Dendritic cell treated with granulocyte-macrophage colony-stimulating factor and Interleukin-4, amounts not matched to agents 40 ng/mL and 50 ng/mL, for 4 days (primary cell): Measurements from ENCODE around the gene STRAP.
"Not testable (repeated sequence)": the region's sequence is repeated elsewhere in the genome, so short reads cannot be mapped to it uniquely, and the experiment has no call there.

Experiments used
- H3K27ac Mint-ChIP-seq: one replicate; pipeline ENCODE4 v1.8.0; 2022; ENCODE audit warnings: mild to moderate bottlenecking, mixed read lengths
- H3K27me3 Mint-ChIP-seq: one replicate; pipeline ENCODE4 v1.8.0; 2022; ENCODE audit warnings: mild to moderate bottlenecking, mixed read lengths
- H3K36me3 Mint-ChIP-seq: one replicate; pipeline ENCODE4 v1.8.0; 2022; ENCODE audit warnings: low read depth, mixed read lengths
- H3K4me1 Mint-ChIP-seq: one replicate; pipeline ENCODE4 v1.8.0; 2022; ENCODE audit warnings: low read depth, mixed read lengths
- H3K4me3 Mint-ChIP-seq: one replicate; pipeline ENCODE4 v1.8.0; 2022; ENCODE audit warnings: mild to moderate bottlenecking, moderate library complexity, mixed read lengths
- H3K9me3 Mint-ChIP-seq: one replicate; pipeline ENCODE4 v1.8.0; 2022; ENCODE audit warnings: mixed read lengths
- intact Hi-C: fragments of 100-400 bp; cut with micrococcal nuclease; formaldehyde crosslinking; loops from one replicate; pipeline ENCODE4 v1.15.0; 2022

Gene STRAP

GRCh38 chr12:15918066-15918465 lies 35.9 kb downstream of the STRAP start:
- H3K4me1 Mint-ChIP-seq: peaks cover 7% of the 10 kb centered on the region
- no peak overlapping the region for H3K27ac Mint-ChIP-seq
- H3K36me3 Mint-ChIP-seq: peaks cover 18% of the 10 kb centered on the region
- intact Hi-C loops: no loop called here
- no peak overlapping the region for H3K4me3 Mint-ChIP-seq
- no peaks in the 10 kb centered on the region for H3K27me3 Mint-ChIP-seq
- H3K9me3 Mint-ChIP-seq: no peaks in the 10 kb centered on the region

DNA sequence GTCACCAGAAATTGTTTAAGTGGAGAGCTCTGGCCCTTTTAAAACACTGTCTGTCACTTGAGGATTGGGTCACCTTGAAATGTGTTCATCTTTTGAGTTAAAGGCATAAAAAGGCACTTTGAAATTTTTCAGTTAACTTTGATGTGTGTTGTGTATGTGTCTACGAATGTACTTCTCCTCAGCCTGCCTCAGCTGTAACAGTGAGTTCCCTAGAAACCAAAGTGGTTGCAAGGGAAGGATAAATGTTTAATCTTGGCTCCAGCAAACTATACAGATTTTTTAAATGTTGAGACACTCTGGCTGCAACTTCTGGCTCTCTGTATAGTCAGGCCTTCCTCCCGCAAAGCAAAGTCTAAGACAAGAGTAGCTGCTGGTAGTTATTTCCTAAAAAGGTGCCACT lies 37.2 kb downstream of the STRAP start:
- intact Hi-C loops: no loop called here
- no peaks in the 10 kb centered on the region for H3K27me3 Mint-ChIP-seq
- no peak overlapping the region for H3K4me3 Mint-ChIP-seq
- no peak overlapping the region for H3K27ac Mint-ChIP-seq
- peaks cover 18% of the 10 kb centered on the region for H3K36me3 Mint-ChIP-seq
- no peaks in the 10 kb centered on the region for H3K9me3 Mint-ChIP-seq
- H3K4me1 Mint-ChIP-seq: peaks cover 7% of the 10 kb centered on the region

GRCh38 chr12:15924956-15925355 lies 42.8 kb downstream of the STRAP start:
- H3K4me3 Mint-ChIP-seq: no peak overlapping the region
- no peaks in the 10 kb centered on the region for H3K9me3 Mint-ChIP-seq
- peaks cover 11% of the 10 kb centered on the region for H3K36me3 Mint-ChIP-seq
- H3K4me1 Mint-ChIP-seq: peaks cover 1% of the 10 kb centered on the region
- H3K27ac Mint-ChIP-seq: no peak overlapping the region
- intact Hi-C loops: no loop called here
- no peaks in the 10 kb centered on the region for H3K27me3 Mint-ChIP-seq

GRCh38 chr12:15928346-15928745 lies 46.2 kb downstream of the STRAP start:
- intact Hi-C loops: no loop called here
- H3K36me3 Mint-ChIP-seq: peaks cover 12% of the 10 kb centered on the region

GRCh38 chr12:15928870-15929571 lies 46.8 kb downstream of the STRAP start:
- Mint-ChIP-seq H3K36me3 (peaks cover 12% of the 10 kb centered on the region), H3K9me3 (no peaks in the 10 kb centered on the region), H3K27ac (no peak overlapping the region), H3K4me3 (no peak overlapping the region), H3K4me1 (peaks cover 16% of the 10 kb centered on the region), H3K27me3 (no peaks in the 10 kb centered on the region)
- intact Hi-C loops: no loop called here

More at GRCh38 chr12:15928346-15928745, 46.2 kb downstream of the STRAP start:
- H3K27ac Mint-ChIP-seq: no peak overlapping the region
- H3K4me1 Mint-ChIP-seq: peaks cover 12% of the 10 kb centered on the region
- no peaks in the 10 kb centered on the region for H3K27me3 Mint-ChIP-seq
- no peak overlapping the region for H3K4me3 Mint-ChIP-seq
- H3K9me3 Mint-ChIP-seq: no peaks in the 10 kb centered on the region

DNA sequence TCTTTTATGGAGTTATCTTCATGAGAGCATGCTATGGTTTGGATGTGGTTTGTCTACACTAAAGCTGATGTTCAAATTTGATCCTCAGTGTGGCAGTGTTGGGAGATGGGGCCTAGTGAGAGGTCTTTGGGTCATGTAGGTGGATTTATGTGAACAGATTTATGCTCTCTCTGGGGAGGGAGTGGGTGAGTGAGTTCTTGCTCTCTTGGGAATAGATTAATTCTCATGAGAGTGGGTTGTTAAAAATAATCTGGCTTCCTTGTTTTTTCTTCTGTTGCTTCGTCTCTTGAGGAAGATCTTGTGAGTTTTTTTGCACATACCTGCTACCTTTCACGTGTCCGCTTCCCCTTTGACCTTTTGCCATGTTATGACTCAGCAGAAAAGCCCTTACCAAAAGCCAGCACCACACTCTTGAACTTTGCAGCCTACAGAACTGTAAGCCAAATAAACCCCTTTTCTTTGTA lies 49.4 kb downstream of the STRAP start:
- Mint-ChIP-seq H3K9me3 (no peaks in the 10 kb centered on the region), H3K36me3 (peaks cover 12% of the 10 kb centered on the region), H3K4me3 (no peak overlapping the region), H3K27me3 (no peaks in the 10 kb centered on the region), H3K4me1 (peaks cover 16% of the 10 kb centered on the region), H3K27ac (no peak overlapping the region)
- intact Hi-C loops: no loop called here

- Mint-ChIP-seq H3K9me3 (no peaks in the 10 kb centered on the region), H3K4me1 (peaks cover 18% of the 10 kb centered on the region), H3K36me3 (peaks cover 12% of the 10 kb centered on the region), H3K27ac (peak overlapping the region; percentile 30), H3K27me3 (no peaks in the 10 kb centered on the region), H3K4me3 (no peak overlapping the region)
- intact Hi-C loops: no loop called here
Measured at GRCh38 chr12:15932327-15932726, 50.1 kb downstream of the STRAP start.

- Mint-ChIP-seq H3K36me3 (peaks cover 12% of the 10 kb centered on the region), H3K27ac (peak overlapping the region; percentile 30), H3K4me3 (no peak overlapping the region), H3K9me3 (no peaks in the 10 kb centered on the region), H3K27me3 (no peaks in the 10 kb centered on the region), H3K4me1 (peaks cover 22% of the 10 kb centered on the region)
- intact Hi-C loops: no loop called here
Measured at GRCh38 chr12:15932971-15933370, 50.8 kb downstream of the STRAP start.

DNA sequence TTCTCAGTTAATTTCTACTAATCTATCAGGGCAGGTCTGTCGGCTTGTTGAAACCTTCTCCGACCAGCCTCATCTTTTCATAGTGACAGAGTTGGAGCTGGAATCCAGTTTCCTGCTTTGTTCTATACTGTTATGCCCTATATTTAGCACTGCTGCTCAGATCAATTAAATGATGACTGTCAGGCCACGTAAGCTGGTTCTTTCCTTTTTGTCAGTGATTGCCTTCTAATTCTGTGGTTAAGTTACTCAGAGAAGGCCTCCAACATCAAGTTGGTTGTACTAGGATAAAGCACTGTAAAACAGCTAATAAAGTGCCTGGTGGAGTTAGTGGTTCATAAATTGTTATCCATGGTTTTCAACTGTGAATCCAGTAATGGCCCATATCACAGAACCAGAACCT lies 51.6 kb downstream of the STRAP start:
- Mint-ChIP-seq H3K4me3 (no peak overlapping the region), H3K9me3 (peaks cover 3% of the 10 kb centered on the region), H3K4me1 (peaks cover 22% of the 10 kb centered on the region), H3K27ac (peak overlapping the region; percentile 30), H3K27me3 (no peaks in the 10 kb centered on the region), H3K36me3 (peaks cover 11% of the 10 kb centered on the region)
- intact Hi-C loops: no loop called here

DNA sequence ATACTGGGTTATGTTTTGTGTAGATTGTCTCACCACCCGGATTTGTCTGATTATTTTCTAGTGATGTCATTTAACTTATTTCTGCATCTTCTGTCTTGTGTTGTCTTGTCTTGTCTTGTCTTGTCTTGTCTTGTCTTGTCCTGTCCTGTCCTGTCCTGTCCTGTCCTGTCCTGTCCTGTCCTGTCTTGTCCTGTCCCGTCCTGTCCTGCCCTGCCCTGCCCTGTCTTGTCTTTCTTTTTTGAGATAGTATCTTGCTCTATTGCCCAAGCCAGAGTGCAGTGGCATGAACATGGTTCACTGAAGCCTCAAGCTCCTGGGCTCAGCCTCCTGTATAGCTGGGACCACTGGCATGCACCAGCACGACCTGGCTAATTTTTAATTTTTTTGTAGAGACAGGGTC lies 54.6 kb downstream of the STRAP start:
- H3K9me3 Mint-ChIP-seq: peaks cover 10% of the 10 kb centered on the region
- H3K4me3 Mint-ChIP-seq: no peak overlapping the region
- intact Hi-C loops: no loop called here
- no peak overlapping the region for H3K27ac Mint-ChIP-seq
- H3K36me3 Mint-ChIP-seq: peaks cover 13% of the 10 kb centered on the region
- peaks cover 17% of the 10 kb centered on the region for H3K4me1 Mint-ChIP-seq
- H3K27me3 Mint-ChIP-seq: no peaks in the 10 kb centered on the region

- Mint-ChIP-seq H3K4me1 (peaks cover 12% of the 10 kb centered on the region), H3K27ac (no peak overlapping the region)
Measured at GRCh38 chr12:15937902-15938301, 55.7 kb downstream of the STRAP start.

GRCh38 chr12:15939111-15939510 lies 56.9 kb downstream of the STRAP start:
- Mint-ChIP-seq H3K4me3 (no peak overlapping the region), H3K9me3 (peaks cover 19% of the 10 kb centered on the region), H3K36me3 (peaks cover 18% of the 10 kb centered on the region), H3K4me1 (peaks cover 6% of the 10 kb centered on the region), H3K27ac (no peak overlapping the region), H3K27me3 (no peaks in the 10 kb centered on the region)
- intact Hi-C loops: no loop called here

More at GRCh38 chr12:15937902-15938301, 55.7 kb downstream of the STRAP start:
- intact Hi-C loops: no loop called here
- H3K9me3 Mint-ChIP-seq: peaks cover 19% of the 10 kb centered on the region
- no peaks in the 10 kb centered on the region for H3K27me3 Mint-ChIP-seq
- H3K4me3 Mint-ChIP-seq: no peak overlapping the region
- H3K36me3 Mint-ChIP-seq: peaks cover 17% of the 10 kb centered on the region

DNA sequence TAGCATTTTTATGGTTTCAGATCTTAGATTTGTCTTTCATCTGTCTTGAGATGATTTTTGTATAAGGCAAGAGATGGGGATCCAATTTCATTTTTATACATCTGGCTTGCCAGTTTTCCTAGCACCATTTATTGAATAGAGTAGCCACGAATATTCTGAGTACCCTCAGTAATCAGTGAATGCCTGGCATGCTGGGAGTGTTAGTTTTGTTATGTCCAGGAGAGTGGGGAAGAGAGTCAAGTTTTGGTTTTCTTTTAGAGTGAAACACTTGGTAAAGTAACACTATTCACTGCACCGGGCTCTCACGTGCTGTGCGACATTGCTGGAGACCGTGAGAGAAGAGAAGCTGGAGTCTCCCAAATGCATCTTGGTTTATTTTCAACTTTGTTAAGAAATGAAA lies 60.3 kb downstream of the STRAP start:
- H3K9me3 Mint-ChIP-seq: peaks cover 33% of the 10 kb centered on the region
- intact Hi-C loops: no loop called here
- H3K4me3 Mint-ChIP-seq: no peak overlapping the region
- peaks cover 3% of the 10 kb centered on the region for H3K4me1 Mint-ChIP-seq
- H3K27me3 Mint-ChIP-seq: no peaks in the 10 kb centered on the region
- peaks cover 18% of the 10 kb centered on the region for H3K36me3 Mint-ChIP-seq
- H3K27ac Mint-ChIP-seq: no peak overlapping the region

GRCh38 chr12:15943519-15943918 lies 61.3 kb downstream of the STRAP start:
- H3K27me3 Mint-ChIP-seq, H3K4me3 Mint-ChIP-seq, intact Hi-C loops, H3K27ac Mint-ChIP-seq, H3K4me1 Mint-ChIP-seq: not testable (repeated sequence)
- Mint-ChIP-seq H3K36me3 (peaks cover 24% of the 10 kb centered on the region), H3K9me3 (peaks cover 43% of the 10 kb centered on the region)

GRCh38 chr12:15948461-15948860 lies 66.3 kb downstream of the STRAP start:
- H3K4me3 Mint-ChIP-seq, H3K27ac Mint-ChIP-seq, intact Hi-C loops, H3K27me3 Mint-ChIP-seq, H3K4me1 Mint-ChIP-seq: not testable (repeated sequence)
- Mint-ChIP-seq H3K9me3 (peaks cover 31% of the 10 kb centered on the region), H3K36me3 (peaks cover 21% of the 10 kb centered on the region)
